CD4-positive, alpha-beta memory T cell (primary cell): ENCODE data around the gene GLYATL1B. TPM values are rescaled to one million over a fixed set of nuclear protein-coding genes. Genes with fewer than 3 reads are reported as not detected.

Experiments used
- polyA plus RNA-seq, 2 donors: library from polyadenylated mRNA; unstranded; fragments of 300-500 nt; fragmentation: Illumina TruSeq; gene quantifications; one replicate each; pipeline ENCODE4 v1.2.3, GENCODE V29; 2021
- total RNA-seq, 2 experiments: library from RNA; stranded (reverse); gene quantifications; one replicate each; pipeline ENCODE4 v1.2.3, GENCODE V29; 2021

The GLYATL1B gene
- total and polyA plus RNA-seq, 4 experiments from 2014 or later: not detected

Other genes with a start within 250 kb of the GLYATL1B start
- gene GLYATL2, start 241.6 kb upstream of the GLYATL1B start, total RNA-seq: not detected
- not detected for gene GLYATL2, start 241.6 kb upstream of the GLYATL1B start, polyA plus RNA-seq
- gene GLYATL1, start 146.8 kb upstream of the GLYATL1B start, total RNA-seq: not detected
- gene GLYATL1, start 146.8 kb upstream of the GLYATL1B start, polyA plus RNA-seq: not detected
- under 1 TPM; 0.23 to 0.53 TPM for gene FAM111B, start 20.9 kb downstream of the GLYATL1B start, total RNA-seq
- gene FAM111B, start 20.9 kb downstream of the GLYATL1B start, polyA plus RNA-seq: under 1 TPM; 0.33 to 0.44 TPM
- 100 to 1,000 TPM; 128 to 130 TPM for gene FAM111A, start 56.5 kb downstream of the GLYATL1B start, total RNA-seq
- gene FAM111A, start 56.5 kb downstream of the GLYATL1B start, polyA plus RNA-seq: 10 to 100 TPM; 22.8 to 27.4 TPM
- gene DTX4, start 85.8 kb downstream of the GLYATL1B start, total RNA-seq: 1 to 10 TPM; 2.9 to 3.4 TPM
- gene DTX4, start 85.8 kb downstream of the GLYATL1B start, polyA plus RNA-seq: under 1 TPM; 0.09 to 0.76 TPM
- 1 to 10 TPM; 2.1 to 2.7 TPM for gene MPEG1, start 126.6 kb downstream of the GLYATL1B start, total RNA-seq
- gene MPEG1, start 126.6 kb downstream of the GLYATL1B start, polyA plus RNA-seq: under 1 TPM; 0.14 to 0.25 TPM